ENCODE measurements around the gene COG1.
A peak's percentile ranks its signal among the peaks of the same experiment; 100 is the strongest.

The COG1 gene

GRCh38 chr17:73224237-73224636, 31.4 kb downstream of the COG1 start:
- WGBS = no CpG with 5 or more reads among the region's 2 CpGs

DNA sequence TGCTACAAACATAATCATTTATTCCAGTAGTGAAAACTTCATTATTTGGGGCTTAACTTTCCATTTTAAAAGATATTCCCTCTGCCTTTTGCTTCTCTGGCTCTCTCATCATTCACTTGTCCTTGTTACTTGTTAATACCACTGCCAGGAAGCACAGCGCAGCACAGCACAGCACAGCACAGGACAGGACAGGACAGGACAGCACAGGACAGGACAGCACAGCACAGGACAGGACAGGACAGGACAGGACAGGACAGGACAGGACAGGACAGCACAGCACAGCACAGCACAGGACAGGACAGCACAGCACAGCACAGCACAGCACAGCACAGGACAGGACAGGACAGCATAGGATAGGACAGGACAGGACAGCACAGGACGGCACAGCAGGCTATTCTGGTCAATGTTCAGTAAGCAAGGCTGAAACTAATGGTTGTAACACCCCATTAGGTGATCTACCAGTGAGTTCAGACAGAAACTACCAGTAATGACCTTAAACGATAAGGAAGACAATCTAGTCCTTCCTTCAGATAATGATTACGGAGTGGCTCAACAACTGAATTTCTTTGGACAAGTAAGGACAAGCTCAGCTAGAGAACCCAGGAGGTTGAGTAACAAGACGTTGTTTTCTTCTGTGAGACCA, 31.9 kb downstream of the COG1 start:
- Histone ChIP-seq H3K9me3 (ENCODE audit: insufficient read depth, low read depth, low read length) (no peaks in the 10 kb centered on the region), H3K27ac (ENCODE audit: low read depth, low read length) (no peak overlapping the region), H3K36me3 (ENCODE audit: insufficient read depth, low read length) (peaks cover 13% of the 10 kb centered on the region; the same call in 1 of the 2 replicates), H3K4me1 (ENCODE audit: insufficient read depth, low read length) (peaks cover 27% of the 10 kb centered on the region), H3K9ac (ENCODE audit: low read depth, low read length) (no peak overlapping the region), H3K4me3 (ENCODE audit: low read length) (no peak overlapping the region), H3K27me3 (ENCODE audit: insufficient read depth, low read length) (no peaks in the 10 kb centered on the region)
- WGBS = 94% methylated on average over 5 of the region's 5 CpGs

More at GRCh38 chr17:73224237-73224636, 31.4 kb downstream of the COG1 start:
- Histone ChIP-seq H3K36me3 (ENCODE audit: insufficient read depth, low read length) (peaks cover 14% of the 10 kb centered on the region; the same call in 1 of the 2 replicates), H3K27me3 (ENCODE audit: insufficient read depth, low read length) (no peaks in the 10 kb centered on the region), H3K9ac (ENCODE audit: low read depth, low read length) (no peak overlapping the region), H3K9me3 (ENCODE audit: insufficient read depth, low read depth, low read length) (no peaks in the 10 kb centered on the region), H3K4me1 (ENCODE audit: insufficient read depth, low read length) (peaks cover 27% of the 10 kb centered on the region), H3K27ac (ENCODE audit: low read depth, low read length) (no peak overlapping the region), H3K4me3 (ENCODE audit: low read length) (no peak overlapping the region)

DNA sequence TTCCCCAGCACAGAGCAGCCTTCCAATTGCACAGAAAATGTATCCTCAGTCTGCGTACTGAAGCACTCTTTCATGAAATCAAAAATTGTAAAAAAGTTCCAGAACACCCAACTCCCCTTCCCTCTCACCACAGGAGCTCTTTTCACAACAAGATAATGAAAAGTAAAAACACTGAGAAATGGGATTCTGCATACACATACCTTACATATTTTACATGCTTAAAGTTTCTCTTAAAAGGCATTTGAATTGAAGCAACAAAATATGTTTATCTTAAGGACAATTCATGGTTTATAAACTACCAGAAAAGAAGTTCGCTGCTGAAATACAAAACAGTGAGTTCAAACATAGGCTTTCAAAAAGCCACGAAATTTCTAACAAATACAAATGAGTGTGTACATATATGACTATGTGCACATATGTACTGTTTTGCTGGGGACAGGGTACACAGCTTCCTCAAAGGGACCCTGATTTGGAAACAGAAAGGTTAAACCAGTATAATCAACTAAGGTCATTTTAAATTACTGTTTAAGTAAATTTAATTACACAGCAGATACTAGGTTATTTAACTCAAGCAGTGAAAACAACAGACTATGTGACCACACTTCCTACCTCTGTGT, 33.8 kb downstream of the COG1 start:
- Histone ChIP-seq H3K9ac (ENCODE audit: low read depth, low read length) (peak overlapping the region; percentile 22), H3K4me3 (ENCODE audit: low read length) (peak overlapping the region; percentile 17; the same call in 1 of the 2 replicates), H3K9me3 (ENCODE audit: insufficient read depth, low read depth, low read length) (no peaks in the 10 kb centered on the region), H3K4me1 (ENCODE audit: insufficient read depth, low read length) (peaks cover 32% of the 10 kb centered on the region), H3K27ac (ENCODE audit: low read depth, low read length) (peak overlapping the region; percentile 78), H3K36me3 (ENCODE audit: insufficient read depth, low read length) (peaks cover 11% of the 10 kb centered on the region; the same call in 1 of the 2 replicates), H3K27me3 (ENCODE audit: insufficient read depth, low read length) (no peaks in the 10 kb centered on the region)
- WGBS = 71% methylated on average over 3 of the region's 3 CpGs

DNA sequence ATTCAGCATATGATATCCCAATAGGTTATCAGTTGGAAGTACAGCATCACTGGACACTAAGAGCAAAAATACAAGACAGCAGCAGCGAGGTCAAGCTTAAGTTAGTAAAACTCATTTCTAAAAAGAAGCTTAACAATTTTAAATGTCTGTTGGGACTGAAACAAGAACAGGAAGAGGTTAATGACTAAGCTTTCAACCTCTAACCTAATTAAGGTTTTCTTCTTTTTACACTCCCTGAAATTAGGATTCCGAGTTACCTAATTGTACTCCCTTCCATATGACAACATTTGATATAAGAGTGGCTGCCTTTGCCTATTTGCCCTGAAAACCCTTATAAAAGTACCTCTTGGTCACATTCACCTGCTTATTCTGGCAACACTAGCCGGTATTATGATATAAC, 34.5 kb downstream of the COG1 start:
- Histone ChIP-seq H3K4me3 (ENCODE audit: low read length) (no peak overlapping the region), H3K27ac (ENCODE audit: low read depth, low read length) (peak overlapping the region; percentile 78; the same call in 1 of the 2 replicates), H3K27me3 (ENCODE audit: insufficient read depth, low read length) (no peaks in the 10 kb centered on the region), H3K9me3 (ENCODE audit: insufficient read depth, low read depth, low read length) (no peaks in the 10 kb centered on the region), H3K9ac (ENCODE audit: low read depth, low read length) (0 out of 2 replicates have a peak overlapping the region, but pooled peaks have one; percentile 22), H3K4me1 (ENCODE audit: insufficient read depth, low read length) (peaks cover 32% of the 10 kb centered on the region), H3K36me3 (ENCODE audit: insufficient read depth, low read length) (peaks cover 11% of the 10 kb centered on the region; the same call in 1 of the 2 replicates)
- 93% methylated on average over 2 of the region's 3 CpGs for WGBS

DNA sequence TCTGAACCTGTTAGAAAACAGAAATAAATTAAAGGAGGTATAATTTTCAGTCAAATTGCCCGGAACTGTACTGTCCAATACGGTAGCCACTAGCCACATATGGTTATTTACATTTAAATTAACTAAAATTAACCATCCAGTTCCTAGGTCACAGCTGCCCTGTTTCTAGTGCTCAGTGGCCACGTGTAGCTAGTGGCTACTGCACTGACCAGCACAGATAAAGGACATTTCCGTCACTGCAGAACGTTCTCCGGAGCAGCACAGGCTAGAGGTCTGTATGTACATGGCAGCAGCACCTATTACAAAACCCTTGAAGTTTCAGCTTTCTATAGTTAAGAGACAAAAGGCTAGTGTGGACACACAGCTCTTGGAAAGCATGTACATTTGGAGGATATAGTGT, 35.1 kb downstream of the COG1 start:
- Histone ChIP-seq H3K4me1 (ENCODE audit: insufficient read depth, low read length) (peaks cover 32% of the 10 kb centered on the region), H3K27me3 (ENCODE audit: insufficient read depth, low read length) (no peaks in the 10 kb centered on the region), H3K9me3 (ENCODE audit: insufficient read depth, low read depth, low read length) (no peaks in the 10 kb centered on the region), H3K9ac (ENCODE audit: low read depth, low read length) (no peak overlapping the region), H3K27ac (ENCODE audit: low read depth, low read length) (no peak overlapping the region), H3K36me3 (ENCODE audit: insufficient read depth, low read length) (peaks cover 11% of the 10 kb centered on the region; the same call in 1 of the 2 replicates), H3K4me3 (ENCODE audit: low read length) (no peak overlapping the region)
- 73% methylated on average over 6 of the region's 6 CpGs for WGBS

DNA sequence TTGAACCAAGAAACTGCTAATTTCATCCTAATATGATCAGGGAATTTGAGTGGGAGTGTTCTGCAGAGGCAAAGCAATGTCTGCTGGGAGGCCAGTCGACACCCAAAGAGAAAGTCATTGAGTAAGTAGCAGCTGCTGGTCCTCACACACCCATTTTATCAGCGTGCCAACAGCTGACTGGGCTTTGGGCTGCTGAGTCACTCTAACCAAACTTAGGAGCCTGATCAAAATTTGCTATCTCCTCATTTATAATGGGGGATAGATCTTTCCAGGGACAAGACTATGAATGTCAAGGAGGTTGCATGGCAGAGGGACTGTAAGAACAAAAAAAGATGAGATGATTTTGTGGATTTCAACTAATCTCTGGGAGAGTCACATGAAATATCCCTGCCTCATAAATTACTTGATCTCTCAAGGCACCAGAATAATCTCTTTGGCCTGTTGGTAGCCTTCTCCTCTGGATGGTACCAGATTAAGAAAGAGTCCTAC, 35.9 kb downstream of the COG1 start:
- Histone ChIP-seq H3K27ac (ENCODE audit: low read depth, low read length) (no peak overlapping the region; the same call in 1 of the 2 replicates), H3K27me3 (ENCODE audit: insufficient read depth, low read length) (no peaks in the 10 kb centered on the region), H3K4me1 (ENCODE audit: insufficient read depth, low read length) (peaks cover 32% of the 10 kb centered on the region), H3K36me3 (ENCODE audit: insufficient read depth, low read length) (peaks cover 11% of the 10 kb centered on the region; the same call in 1 of the 2 replicates), H3K4me3 (ENCODE audit: low read length) (no peak overlapping the region), H3K9me3 (ENCODE audit: insufficient read depth, low read depth, low read length) (no peaks in the 10 kb centered on the region), H3K9ac (ENCODE audit: low read depth, low read length) (no peak overlapping the region)
- WGBS = 55% methylated on average over 2 of the region's 2 CpGs

DNA sequence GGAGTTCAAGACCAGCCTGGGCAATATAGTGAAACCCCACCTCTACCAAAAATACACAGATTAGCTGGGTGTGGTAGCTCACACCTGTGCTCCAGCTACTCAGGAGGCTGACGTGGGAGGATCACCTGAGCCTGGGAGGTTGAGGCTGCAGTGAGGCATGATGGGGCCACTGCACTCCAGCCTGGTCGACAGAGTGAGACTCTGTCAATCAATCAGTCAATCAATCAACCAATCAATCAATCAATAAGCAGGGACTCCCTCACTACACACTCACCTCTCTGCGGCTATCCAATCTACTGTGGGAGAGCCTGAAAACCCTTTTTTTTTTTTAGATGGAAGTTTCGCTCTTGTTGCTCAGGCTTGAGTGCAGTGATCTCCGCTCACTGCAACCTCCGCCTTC, 37.2 kb downstream of the COG1 start:
- H3K27me3 ChIP-seq (ENCODE audit: insufficient read depth, low read length) = no peaks in the 10 kb centered on the region
- H3K27ac ChIP-seq (ENCODE audit: low read depth, low read length) = no peak overlapping the region
- H3K9me3 ChIP-seq (ENCODE audit: insufficient read depth, low read depth, low read length) = no peaks in the 10 kb centered on the region
- H3K4me1 ChIP-seq (ENCODE audit: insufficient read depth, low read length) = peaks cover 32% of the 10 kb centered on the region
- no peak overlapping the region for H3K9ac ChIP-seq (ENCODE audit: low read depth, low read length)
- WGBS = 92% methylated on average over 6 of the region's 6 CpGs
- H3K36me3 ChIP-seq (ENCODE audit: insufficient read depth, low read length) = peaks cover 17% of the 10 kb centered on the region
- H3K4me3 ChIP-seq (ENCODE audit: low read length) = no peak overlapping the region

- peak overlapping the region; percentile 86 for H3K27ac ChIP-seq (ENCODE audit: low read depth, low read length)
- peak overlapping the region; percentile 96 for H3K4me3 ChIP-seq (ENCODE audit: low read length)
- H3K27me3 ChIP-seq (ENCODE audit: insufficient read depth, low read length) = no peaks in the 10 kb centered on the region
- peaks cover 25% of the 10 kb centered on the region for H3K36me3 ChIP-seq (ENCODE audit: insufficient read depth, low read length)
- no peaks in the 10 kb centered on the region for H3K9me3 ChIP-seq (ENCODE audit: insufficient read depth, low read depth, low read length)
- H3K9ac ChIP-seq (ENCODE audit: low read depth, low read length) = peak overlapping the region; percentile 88
- WGBS = under 1% methylated on average over 20 of the region's 20 CpGs
- peaks cover 28% of the 10 kb centered on the region for H3K4me1 ChIP-seq (ENCODE audit: insufficient read depth, low read length)
Measured at GRCh38 chr17:73231395-73231794, 38.5 kb downstream of the COG1 start.

- WGBS = under 1% methylated on average over 61 of the region's 63 CpGs
Measured at GRCh38 chr17:73231841-73232586, 39.2 kb downstream of the COG1 start.

GRCh38 chr17:73232587-73233373, 39.9 kb downstream of the COG1 start:
- no peaks in the 10 kb centered on the region for H3K9me3 ChIP-seq (ENCODE audit: insufficient read depth, low read depth, low read length)
- peak overlapping the region; percentile 96 for H3K4me3 ChIP-seq (ENCODE audit: low read length)
- no peaks in the 10 kb centered on the region for H3K27me3 ChIP-seq (ENCODE audit: insufficient read depth, low read length)
- H3K36me3 ChIP-seq (ENCODE audit: insufficient read depth, low read length) = peaks cover 33% of the 10 kb centered on the region
- peaks cover 14% of the 10 kb centered on the region for H3K4me1 ChIP-seq (ENCODE audit: insufficient read depth, low read length)
- H3K9ac ChIP-seq (ENCODE audit: low read depth, low read length) = peak overlapping the region; percentile 88
- 3% methylated on average over 48 of the region's 48 CpGs for WGBS
- peak overlapping the region; percentile 85 for H3K27ac ChIP-seq (ENCODE audit: low read depth, low read length)

More at GRCh38 chr17:73231841-73232586, 39.2 kb downstream of the COG1 start:
- Histone ChIP-seq H3K36me3 (ENCODE audit: insufficient read depth, low read length) (peaks cover 25% of the 10 kb centered on the region), H3K9ac (ENCODE audit: low read depth, low read length) (peak overlapping the region; percentile 88), H3K27me3 (ENCODE audit: insufficient read depth, low read length) (no peaks in the 10 kb centered on the region), H3K27ac (ENCODE audit: low read depth, low read length) (peak overlapping the region; percentile 86), H3K4me3 (ENCODE audit: low read length) (peak overlapping the region; percentile 96), H3K4me1 (ENCODE audit: insufficient read depth, low read length) (peaks cover 22% of the 10 kb centered on the region), H3K9me3 (ENCODE audit: insufficient read depth, low read depth, low read length) (no peaks in the 10 kb centered on the region)

Data from HUES64 (cell line).